RKO (cell line): Measurements from ENCODE around the gene DUSP9.
A peak's percentile ranks its signal among the peaks of the same experiment; 100 is the strongest.

Source experiments
- DNase-seq: peaks from one replicate; pipeline ENCODE4 v3.0.0-alpha.2; 2016; ENCODE audit warnings: low spot score

DUSP9 gene

DNA sequence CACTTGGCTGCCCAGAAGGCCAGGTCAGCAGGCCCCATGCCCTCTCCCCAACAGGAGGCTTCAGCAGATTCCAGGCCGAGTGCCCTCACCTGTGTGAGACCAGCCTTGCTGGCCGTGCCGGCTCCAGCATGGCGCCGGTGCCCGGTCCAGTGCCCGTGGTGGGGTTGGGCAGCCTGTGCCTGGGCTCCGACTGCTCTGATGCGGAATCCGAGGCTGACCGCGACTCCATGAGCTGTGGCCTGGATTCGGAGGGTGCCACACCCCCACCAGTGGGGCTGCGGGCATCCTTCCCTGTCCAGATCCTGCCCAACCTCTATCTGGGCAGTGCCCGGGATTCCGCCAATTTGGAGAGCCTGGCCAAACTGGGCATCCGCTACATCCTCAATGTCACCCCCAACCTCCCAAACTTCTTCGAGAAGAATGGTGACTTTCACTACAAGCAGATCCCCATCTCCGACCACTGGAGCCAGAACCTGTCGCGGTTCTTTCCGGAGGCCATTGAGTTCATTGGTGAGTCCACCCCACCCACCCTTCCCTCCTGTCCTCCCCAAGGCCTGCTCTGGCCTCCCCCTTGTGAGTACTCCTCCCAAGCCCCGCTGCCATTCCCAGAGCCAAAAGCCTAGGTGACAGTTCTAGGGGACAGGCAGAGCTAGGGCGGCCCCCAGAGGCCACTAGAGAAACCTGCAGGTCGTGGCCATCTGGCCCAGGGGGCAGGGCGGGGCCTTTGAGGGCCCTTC lies 2.3 kb downstream of the DUSP9 start:
- DNase-seq: peak; percentile 68

DNA sequence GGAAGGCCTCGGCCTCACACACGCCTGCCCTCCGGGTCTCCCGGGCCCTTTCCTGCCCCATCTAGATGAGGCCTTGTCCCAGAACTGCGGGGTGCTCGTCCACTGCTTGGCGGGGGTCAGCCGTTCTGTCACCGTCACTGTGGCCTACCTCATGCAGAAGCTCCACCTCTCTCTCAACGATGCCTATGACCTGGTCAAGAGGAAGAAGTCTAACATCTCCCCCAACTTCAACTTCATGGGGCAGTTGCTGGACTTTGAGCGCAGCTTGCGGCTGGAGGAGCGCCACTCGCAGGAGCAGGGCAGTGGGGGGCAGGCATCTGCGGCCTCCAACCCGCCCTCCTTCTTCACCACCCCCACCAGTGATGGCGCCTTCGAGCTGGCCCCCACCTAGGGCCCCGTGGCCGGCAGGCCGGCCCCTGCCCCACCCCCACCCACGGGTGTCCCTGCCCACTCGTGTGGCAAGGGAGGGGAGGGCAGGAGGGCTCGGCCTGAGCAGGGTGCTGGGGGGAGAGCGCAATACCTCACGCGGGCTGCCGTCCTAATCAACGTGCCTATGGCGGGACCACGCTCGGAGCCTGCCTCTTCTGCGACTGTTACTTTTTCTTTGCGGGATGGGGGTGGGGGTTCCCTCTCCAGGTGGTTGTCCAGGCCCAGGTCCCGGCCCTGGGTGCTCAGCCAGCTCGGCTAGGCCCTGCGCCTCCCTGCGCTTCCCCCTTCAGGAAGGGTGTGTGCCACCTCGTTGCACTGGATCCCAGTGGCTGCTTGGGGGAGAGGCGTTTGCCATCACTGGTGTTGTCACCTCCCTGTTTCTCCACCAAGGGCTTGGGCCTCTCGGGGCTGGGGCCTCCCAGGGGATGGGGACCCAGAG lies 3.1 kb downstream of the DUSP9 start:
- no peak for DNase-seq

DNA sequence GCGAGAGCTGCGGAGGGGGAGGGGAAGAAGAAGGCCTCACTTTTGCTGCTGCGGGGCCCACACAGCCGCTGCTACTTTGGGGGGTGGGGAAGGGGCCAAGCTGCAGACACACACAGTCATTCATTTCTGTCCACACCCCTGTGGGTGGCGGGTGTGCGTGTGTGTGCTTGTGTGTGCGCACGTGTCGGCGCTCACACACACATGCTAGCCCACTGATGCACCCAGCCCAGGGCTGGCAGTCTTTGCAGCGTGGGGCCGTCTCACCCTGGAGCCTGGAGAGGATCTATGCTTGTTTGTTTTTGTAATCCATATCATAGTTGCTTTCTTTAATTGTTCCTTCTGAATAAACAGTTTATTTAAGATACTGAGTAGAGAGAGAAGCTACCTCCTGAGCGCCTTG lies 4.0 kb downstream of the DUSP9 start:
- no peak for DNase-seq

DNA sequence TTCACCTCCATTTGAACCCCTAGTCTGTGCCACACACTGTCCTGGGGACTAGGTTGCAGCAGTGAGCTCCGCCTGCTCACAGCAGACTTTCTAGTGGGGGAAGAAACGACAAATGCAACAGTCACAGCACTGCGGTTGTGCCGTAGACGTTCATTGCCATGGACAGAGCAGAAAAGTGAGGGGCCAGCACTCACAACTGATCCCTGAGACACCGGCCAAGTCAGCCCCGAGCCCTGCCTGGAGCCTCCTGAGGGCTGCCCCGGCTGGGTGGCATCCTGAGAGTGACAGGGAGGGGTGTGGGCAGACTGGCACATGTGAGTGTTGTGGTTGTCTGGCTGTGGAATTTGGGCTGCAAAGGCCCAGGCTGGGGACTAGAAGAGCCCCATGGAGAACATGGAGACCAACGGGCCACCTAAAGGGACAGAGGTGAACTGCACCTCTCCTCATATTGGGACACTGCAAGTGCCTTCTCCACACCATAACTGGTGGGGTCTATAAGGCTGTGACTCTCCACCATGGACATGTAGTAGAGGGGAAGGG lies 4.6 kb downstream of the DUSP9 start:
- peak; percentile 32 for DNase-seq

DNA sequence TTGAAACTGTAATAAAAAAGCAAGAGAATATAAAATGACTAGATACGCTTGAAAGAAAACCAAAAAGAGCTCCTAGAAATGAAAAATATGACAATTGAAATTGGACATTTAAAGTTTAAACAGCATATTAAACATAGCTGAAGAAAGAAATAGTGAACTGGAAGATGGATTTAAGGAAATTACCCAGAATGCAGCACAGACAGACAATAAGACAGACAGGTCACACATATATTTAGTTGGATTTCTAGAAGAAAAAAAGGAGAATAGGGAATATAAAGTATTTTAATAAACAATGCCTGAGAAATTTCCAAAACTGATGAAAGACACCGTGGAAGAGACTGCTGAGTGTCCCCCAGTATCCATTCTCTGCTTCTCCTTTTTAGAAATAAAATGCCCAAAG lies 6.6 kb downstream of the DUSP9 start:
- DNase-seq: no peak

DNA sequence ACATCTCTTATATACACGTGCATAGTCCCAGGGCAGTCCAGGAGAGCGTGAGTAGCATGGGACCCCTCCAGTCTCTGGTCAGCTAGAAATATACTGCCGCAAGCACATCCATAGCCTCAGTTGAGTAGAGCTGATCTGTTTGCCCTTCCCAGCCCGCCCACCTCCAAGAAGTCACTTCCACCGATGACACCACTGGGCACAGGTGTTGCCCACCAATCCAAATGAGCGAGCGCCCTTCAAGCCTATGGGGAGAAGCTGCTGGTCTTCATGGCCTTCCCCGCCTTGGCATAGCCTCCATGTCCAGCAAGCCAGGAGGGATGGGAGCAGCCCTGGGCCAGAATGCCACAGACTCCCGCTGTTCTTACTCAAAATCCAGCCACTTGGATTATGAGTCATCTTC lies 10.2 kb downstream of the DUSP9 start:
- DNase-seq: no peak

DNA sequence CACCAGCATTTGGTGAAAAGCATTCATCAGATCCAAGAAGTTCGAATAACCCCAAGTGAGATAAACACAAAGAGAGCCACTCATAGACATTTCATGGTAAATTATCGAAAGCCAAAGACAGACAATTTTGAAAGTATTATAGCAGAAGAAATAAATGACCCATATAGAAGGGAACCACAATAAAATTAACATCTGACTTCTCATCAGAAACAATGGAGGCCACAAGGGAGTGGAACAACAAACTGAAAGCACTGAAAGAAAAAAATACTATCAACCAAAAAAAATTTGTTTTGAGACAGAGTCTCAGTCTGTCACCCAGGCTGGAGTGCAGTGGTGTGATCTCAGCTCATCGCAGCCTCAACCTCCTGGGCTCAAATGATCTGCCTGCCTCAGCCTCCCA lies 12.3 kb downstream of the DUSP9 start:
- no peak for DNase-seq

DNA sequence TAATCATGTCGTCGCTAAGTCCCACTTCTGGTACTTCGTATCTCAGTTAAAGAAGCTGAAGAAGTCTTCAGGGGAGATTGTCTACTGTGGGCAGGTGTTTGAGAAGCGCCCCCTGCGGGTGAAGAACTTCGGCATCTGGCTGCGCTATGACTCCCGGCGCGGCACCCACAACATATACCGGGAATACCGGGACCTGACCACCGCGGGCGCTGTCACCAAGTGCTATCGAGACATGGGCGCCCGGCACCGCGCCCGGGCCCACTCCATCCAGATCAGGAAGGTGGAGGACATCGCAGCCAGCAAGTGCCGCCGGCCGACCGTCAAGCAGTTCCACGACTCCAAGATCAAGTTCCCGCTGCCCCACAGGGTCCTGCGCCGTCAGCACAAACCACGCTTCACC lies 15.3 kb downstream of the DUSP9 start:
- no peak for DNase-seq

DNA sequence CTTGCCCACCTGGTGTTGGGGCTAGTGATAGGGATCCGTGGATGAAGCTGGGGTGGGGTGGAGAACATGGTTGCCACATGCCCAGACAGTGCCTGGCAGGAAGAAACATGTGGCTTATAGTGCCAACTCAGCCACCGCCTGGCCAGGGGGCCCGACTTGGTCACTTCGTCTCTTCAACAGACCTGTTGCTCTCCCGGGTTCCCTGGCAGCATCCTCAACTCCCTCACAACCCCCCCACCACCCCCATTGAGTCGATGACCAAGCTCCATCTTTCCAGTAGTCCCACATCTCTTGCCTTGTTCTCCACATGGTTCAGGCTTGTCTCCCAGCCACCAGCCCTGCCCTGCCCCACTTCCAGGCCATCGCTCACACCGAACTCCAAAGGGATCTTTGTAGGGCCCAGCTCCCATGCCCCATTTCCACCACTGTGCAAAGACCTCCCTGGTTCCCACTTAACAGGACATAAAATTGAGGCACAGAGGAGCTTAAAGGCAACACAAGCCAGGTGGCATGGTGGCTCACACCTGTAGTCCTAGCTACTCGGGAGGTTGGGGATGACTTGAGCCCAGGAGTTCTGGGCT lies 18.8 kb downstream of the DUSP9 start:
- no peak for DNase-seq

DNA sequence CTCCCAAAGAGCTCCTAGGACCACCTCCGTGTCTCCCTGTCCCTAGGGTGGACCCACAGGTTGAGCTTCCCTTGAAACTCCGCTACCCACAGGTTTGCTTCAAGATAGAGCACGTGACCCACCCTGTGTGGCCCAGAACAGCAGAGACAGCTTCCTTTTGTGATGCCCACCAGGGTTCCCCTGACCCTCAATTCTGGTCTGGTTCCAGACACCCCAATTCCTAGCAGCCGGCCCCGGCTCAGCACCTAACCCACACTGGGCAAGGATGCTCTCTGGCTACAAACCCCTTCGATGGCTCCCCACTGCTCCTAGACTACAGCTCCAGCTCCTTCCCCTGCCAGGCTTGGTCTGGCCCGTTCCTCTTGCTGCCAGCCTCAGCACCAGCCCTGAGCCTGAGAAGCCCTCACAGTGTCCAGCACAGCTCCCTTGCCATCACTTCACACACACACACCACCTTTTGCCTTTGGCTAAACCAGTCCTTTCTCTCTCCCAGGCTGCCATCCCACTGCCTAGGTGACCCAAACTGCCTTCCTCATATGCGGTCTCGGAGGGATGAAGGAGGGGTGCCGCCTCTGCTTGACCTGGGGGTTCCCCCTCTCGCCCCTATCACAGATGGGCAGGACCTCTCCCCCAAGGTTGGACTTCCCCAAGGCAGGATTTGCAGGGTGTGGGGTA lies 20.4 kb downstream of the DUSP9 start:
- no peak for DNase-seq

DNA sequence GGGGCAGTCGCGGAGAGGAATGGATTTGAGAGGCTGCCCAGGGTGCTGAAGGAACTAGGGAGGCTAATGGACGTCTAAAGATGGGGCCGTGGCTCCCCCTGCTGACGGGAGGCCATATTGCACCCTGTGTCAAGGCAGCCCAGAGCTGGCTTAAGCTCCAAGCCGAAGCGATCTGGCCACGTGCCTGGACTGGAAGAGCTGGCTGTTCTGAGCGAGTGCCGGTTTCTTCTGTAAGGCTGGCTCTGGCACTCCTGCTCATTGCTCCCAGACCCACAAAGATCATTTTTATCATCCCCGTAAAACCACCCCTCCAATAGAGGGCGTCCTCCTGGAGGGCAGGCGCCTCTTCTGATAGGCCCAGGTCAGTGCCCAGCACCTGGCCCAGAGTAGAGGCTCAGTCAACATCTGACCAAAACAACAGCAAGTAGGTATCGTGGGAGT lies 21.0 kb downstream of the DUSP9 start:
- peak; percentile 73 for DNase-seq

DNA sequence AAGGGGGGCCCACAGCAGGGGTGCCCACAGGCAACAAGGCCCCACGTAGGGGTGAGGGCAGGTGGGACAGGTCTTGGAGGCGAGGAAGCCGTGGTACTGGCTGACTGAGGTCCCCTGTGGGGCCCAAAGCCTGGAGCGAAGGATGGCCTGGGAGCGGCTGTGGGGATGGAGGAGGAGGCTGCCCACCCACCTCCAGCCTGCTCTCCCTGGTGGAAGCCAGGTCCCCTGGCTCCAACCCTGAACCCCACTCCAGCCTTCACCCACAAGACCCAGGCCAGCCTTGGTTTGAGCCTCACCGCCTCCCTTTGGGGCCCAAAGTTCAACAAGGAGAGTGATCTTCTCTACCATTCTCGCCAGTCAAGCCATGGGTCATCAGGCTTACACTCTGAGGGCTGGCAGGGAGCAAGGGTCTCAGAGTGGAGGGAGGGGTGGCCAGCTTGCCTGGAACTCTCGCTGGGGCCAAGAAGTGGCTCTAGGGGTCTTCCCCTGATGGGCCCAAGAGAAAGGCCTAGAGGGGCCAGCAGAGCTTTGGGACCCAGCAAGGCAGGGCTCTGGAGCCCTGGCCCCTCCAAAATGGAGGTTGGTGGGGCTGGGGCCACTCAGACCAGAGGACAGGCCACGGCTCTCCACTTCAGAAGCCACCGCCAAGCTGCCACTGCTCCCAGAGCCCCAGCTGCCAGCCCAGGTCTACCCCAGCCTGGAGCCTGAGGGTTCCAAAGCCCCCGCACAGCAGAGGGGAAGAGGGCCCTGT lies 21.6 kb downstream of the DUSP9 start:
- DNase-seq: no peak

DNA sequence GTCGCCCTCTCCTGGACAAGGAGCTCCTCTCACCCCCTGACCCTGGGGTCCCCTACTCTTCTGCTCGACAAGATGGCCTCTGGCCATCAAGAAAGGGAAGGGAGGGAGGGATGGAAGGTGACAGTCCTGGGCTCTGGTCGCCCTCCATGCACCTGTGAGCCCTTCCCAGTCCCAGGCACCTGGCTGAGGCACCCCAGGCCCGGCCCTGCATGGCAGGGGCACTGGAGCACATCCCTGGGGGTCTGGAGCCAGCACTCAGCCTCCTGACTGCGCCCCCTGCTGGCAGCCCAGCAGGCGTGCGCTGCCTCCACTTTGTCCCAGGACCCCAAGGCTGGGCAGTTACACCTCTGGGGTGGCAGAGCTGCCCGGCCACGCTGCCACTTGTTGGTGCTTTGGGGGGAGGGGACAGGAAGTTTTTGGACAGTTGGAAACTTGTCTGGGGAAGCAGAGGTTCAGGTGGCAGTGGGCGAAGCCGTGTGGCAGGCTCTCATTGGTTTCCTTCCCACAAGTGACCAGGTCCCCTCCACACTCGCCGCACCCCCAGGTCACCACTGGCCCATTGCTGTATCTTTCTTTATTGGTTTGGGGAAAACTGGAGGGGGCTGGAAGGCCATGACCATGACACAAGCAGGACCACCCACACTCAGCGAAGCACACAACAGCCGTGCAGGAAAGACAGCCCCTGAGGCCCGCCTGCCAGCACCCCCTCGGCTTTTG lies 22.3 kb downstream of the DUSP9 start:
- DNase-seq: no peak

DNA sequence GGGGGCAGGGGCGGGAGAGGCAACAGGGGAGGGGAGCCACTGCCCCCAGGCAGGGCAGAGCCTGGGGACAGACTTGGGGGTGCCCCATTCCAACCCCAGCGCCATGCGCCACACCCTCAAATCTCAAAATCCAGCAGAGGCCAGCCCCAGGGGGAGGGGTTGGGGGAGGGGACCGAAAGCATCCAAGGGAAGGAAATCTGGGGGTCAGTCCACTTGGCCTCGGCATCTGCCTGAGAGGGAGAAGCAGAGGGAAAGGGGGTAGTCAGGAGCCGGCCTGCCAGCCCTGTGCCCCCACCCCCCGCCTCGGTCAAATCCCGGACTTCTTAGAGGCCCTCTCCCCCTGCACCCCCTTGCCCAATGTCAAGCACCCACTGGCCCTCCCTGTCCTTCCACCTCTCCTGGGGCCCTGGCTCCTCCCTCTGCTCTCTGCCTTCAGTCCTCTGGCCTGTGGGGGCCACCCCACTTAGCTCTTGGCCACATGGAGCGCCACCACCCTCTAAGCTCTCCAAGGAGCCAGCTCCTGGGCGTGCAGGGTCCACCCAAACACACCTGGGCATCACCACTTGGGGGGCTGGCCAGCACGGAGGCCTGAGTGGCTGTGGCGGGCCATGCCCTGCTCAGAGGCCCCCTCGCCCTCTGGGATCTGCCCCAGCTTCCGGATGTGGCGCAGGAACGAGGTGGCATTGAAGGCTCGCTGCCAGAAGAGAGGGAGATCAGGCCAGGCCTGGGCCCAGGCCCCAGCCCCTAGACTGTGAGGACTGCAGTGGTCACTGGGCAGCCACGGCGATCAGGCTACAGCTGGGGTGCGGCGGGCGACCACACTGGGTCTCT lies 23.1 kb downstream of the DUSP9 start:
- no peak for DNase-seq

DNA sequence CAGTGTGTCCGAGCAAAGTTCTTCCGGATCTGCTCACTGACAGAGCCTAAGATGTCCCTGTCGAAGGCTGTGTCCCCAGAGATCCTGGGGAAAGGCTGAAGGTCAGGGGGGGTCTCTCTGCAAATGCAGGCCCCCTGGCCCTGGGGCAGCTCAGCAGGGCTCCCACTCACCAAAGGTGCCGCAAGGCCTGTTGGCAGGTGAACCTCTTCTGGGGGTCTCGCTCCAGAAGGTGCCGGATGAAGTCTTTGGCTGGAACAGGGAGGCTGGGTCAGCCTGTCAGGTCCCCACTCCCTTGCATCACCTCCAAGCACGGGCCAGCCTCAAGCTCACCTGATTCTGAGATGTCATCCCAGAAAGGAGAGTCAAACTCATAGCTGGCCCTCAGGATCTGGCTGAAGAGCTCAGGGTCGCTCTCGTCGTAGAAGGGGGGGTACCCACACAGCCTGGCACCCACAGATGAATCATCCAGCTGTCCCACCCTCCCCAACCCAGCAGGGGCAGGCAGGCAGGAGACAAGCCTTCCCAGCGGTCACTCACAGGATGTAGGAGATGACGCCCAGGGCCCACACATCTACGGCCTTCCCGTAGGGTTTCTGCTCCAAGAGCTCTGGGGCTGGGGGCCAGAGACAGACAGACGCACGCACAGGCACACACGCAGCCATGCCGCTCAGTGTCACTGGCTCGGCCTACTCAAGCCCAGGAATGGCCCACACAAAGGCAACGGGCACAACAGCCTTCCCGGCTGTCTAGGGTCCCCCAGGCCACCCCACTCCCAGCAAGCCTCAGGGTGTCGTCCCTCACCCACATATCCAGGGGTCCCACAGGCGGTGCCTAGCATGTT lies 24.0 kb downstream of the DUSP9 start:
- DNase-seq: no peak

DNA sequence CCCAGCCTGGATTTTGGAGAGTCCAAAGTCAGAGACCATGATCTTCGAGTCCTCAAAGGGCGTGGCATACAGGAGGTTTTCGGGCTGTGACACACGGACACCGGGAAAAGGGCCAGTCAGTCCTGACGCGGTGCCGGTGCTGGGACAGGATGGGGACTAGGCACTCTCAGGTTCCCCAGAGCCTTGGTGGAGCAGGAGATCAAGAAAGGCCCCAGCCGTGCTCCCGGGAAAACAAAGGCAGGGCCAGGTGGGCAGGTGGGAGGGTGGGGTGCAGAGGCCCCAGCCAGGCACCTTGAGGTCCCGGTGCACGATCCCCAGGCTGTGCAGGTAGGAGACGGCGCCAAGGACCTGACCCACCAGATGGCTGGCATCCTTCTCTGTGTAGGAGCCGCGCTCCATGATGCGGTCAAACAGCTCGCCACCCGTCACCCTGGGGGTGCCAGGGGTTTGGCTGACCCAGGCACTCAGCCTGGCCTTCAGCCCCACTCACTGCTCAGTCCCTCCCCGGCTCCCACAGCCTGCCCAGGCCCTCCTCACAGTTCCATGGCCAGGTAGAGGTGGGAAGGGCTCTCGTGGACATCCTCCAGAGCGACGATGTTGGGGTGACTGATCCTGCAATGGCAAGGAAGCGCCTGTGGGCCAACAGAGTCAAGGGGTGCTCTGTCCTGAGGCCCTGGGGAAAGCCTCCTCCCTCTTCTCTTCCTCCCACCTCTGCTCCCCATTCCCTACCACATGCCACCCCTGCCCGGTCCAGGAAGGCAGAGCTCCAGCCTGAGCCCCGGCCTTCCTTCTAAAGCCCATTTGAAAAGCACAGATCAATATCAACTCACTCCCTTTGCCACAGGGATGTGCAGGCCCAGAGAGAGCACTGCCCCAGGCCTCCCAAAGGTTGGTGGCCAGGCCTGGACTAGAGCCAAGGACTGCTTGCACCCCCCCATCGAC lies 24.9 kb downstream of the DUSP9 start:
- DNase-seq: no peak

DNA sequence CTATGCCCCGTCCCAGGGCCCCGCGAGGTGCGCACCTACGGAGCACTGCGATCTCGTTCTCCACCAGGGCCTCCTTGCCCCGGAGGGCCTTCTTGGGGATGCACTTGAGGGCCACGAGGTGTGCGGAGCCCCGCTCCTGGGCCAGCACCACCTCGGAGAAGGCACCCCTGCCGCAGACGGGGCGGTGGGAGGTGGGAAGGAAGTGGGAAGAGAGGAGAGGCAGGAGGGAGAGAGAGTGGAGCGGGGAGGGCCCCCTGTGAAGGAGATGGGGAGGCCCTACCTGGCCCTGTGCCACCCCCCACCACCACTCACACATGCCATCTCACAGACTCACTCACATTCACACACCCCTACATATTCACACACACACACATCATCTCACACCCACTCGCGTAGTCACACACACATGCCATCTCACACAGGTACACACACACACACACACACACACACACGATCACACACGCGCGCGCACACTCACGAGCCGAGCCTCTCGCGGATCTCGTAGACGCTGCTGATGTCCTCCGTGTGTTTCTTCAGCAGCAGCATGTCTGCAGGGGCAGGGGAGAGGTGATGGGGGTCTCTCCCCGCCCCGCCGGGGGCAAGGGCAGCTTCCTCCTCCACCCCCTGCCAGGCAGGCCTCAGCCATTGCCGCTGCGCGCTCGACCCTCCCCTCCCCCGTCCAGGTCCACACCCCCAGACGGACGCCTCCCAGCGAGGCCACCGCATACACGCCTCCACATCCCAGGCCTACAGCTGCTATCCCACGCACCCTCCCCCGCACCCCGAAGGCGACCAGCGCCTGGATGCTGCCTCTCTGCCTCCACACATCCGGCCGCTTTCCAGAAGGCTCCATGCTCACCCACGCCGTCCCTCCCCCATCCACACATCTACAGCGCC lies 25.8 kb downstream of the DUSP9 start:
- no peak for DNase-seq
